K562 (cell line): ENCODE measurements around the gene SLC19A1. TPM values are rescaled to one million over a fixed set of nuclear protein-coding genes. Genes with fewer than 3 reads are reported as not detected.
A peak's percentile ranks its signal among the peaks of the same experiment; 100 is the strongest.

Experiments
- ATAC-seq: fragments of 200-7000 bp; cut with Tn5 transposase; 3 replicates; pipeline ENCODE4 v1.9.1; 2020; ENCODE audit warnings: moderate library complexity
- BruUV-seq: library from RNA; stranded (reverse); fragments of 400-500 nt; replicated peaks from 2 replicates; lab custom pipeline; 2021; lab: Mats Ljungman, UMichigan
- CTCF ChIA-PET: fragments of 300-600 bp; formaldehyde crosslinking; extraction: SDS; loops from one replicate; lab custom pipeline; 2021; ENCODE audit warnings: low intra/inter-chr PET ratio; lab: Yijun Ruan, JAX
- POLR2A ChIA-PET: fragments of 300-600, 350-650 bp; sonication (Branson Sonifier 250); formaldehyde crosslinking; extraction: SDS; loops from one replicate; lab custom pipeline; 2021; ENCODE audit warnings: antibody characterized with exemption, inconsistent platforms; lab: Yijun Ruan, JAX
- DNase-seq, 4 experiments: peaks; one replicate each; pipeline versions ENCODE4 v3.0.0 to v3.0.0-alpha.2; 2011 to 2018; ENCODE audit warnings: low spot score in 3 of 4, mixed read lengths in 3 of 4; ENCODE audit errors: extremely low read depth in 1 of 4
- FAIRE-seq: peaks from 2 replicates; lab custom pipeline; 2011; peaks lifted over from hg19 to GRCh38; lab: Jason Lieb, UNC
- H2AFZ ChIP-seq: 2 replicates; pipeline ENCODE4 v1.6.0; 2011; ENCODE audit warnings: low read depth, low read length, control low read depth, inconsistent platforms
- H3K27ac ChIP-seq: fragments of 200-600 bp; 3 replicates; pipeline ENCODE4 v1.8.0; 2011; ENCODE audit warnings: low read depth, mild to moderate bottlenecking, control low read depth, inconsistent platforms, low read length, moderate library complexity, mixed read lengths; ENCODE audit errors: extremely low read depth
- H3K27me3 ChIP-seq, 2 experiments: fragments of 300-600 bp in 1 of 2; 2 replicates in 1 of 2; 3 replicates in 1 of 2; pipeline versions ENCODE4 v1.6.0 to v1.8.0; 2011; ENCODE audit warnings: inconsistent platforms in 2 of 2, low read length in 2 of 2, mild to moderate bottlenecking in 1 of 2, mixed read lengths in 1 of 2, moderate library complexity in 1 of 2; ENCODE audit not compliant: control insufficient read depth in 2 of 2, insufficient read depth in 2 of 2
- H3K36me3 ChIP-seq: fragments of 300-600 bp; 3 replicates; pipeline ENCODE4 v1.8.0; 2011; ENCODE audit warnings: mild to moderate bottlenecking, low read length, inconsistent platforms; ENCODE audit not compliant: control insufficient read depth, insufficient read depth
- H3K4me1 ChIP-seq, 2 experiments: fragments of 200-600 bp in 1 of 2; replicated peaks in 1 of 2; 2 replicates in 1 of 2; 3 replicates in 1 of 2; pipeline versions ENCODE4 v1.5.1 to v1.8.0; 2011; ENCODE audit warnings: inconsistent platforms in 2 of 2, low read length in 2 of 2, mild to moderate bottlenecking in 1 of 2, mixed read lengths in 1 of 2, moderate library complexity in 1 of 2; ENCODE audit not compliant: control insufficient read depth in 2 of 2, insufficient read depth in 2 of 2
- H3K4me2 ChIP-seq: 2 replicates; pipeline ENCODE4 v1.6.1; 2011; ENCODE audit warnings: low read length, control low read depth, inconsistent platforms, mixed read lengths; ENCODE audit not compliant: insufficient read depth
- H3K4me3 ChIP-seq: fragments of 200-600 bp; sonication (generic), shearing (Covaris generic); 2 replicates; pipeline ENCODE4 v1.5.1; 2016; ENCODE audit warnings: control low read depth, inconsistent platforms
- H3K79me2 ChIP-seq: fragments of 200-600 bp; 3 replicates; pipeline ENCODE4 v1.8.0; 2011; ENCODE audit warnings: low read length, inconsistent platforms; ENCODE audit not compliant: control insufficient read depth, insufficient read depth
- H3K9ac ChIP-seq, 2 experiments: 2 replicates each; pipeline versions ENCODE4 v1.6.0 to v1.6.1; 2011; ENCODE audit warnings: low read depth in 2 of 2, low read length in 2 of 2, control low read depth in 1 of 2, inconsistent platforms in 1 of 2, mild to moderate bottlenecking in 1 of 2, mixed read lengths in 1 of 2; ENCODE audit not compliant: insufficient read depth in 1 of 2
- H3K9me1 ChIP-seq: one replicate; pipeline ENCODE4 v1.6.0; 2011; ENCODE audit warnings: inconsistent platforms, mild to moderate bottlenecking, low read length, moderate library complexity; ENCODE audit not compliant: control insufficient read depth, insufficient read depth
- H3K9me3 ChIP-seq: replicated peaks from 2 replicates; pipeline ENCODE4 v1.5.1; 2011; ENCODE audit warnings: low read depth, low read length, inconsistent platforms; ENCODE audit not compliant: control insufficient read depth, insufficient read depth
- H4K20me1 ChIP-seq: replicated peaks from 2 replicates; pipeline ENCODE4 v1.6.1; 2011; ENCODE audit warnings: low read length, inconsistent platforms, mixed read lengths; ENCODE audit not compliant: control insufficient read depth, insufficient read depth
- NFYB ChIP-seq: IDR thresholded peaks from 2 replicates; pipeline ENCODE4 v1.6.1; 2011; ENCODE audit warnings: mild to moderate bottlenecking, moderate library complexity; ENCODE audit not compliant: insufficient read length; ENCODE audit errors: extremely low read depth
- SRF ChIP-seq, 2 experiments: fragments of 250-450, 450-650 bp in 1 of 2; sonication (Bioruptor Pico) in 1 of 2; sonication (generic) in 1 of 2; formaldehyde crosslinking; IDR thresholded peaks; 2 replicates each; pipeline versions ENCODE4 v1.5.0 to v1.5.1; 2020 to 2022; ENCODE audit warnings: mild to moderate bottlenecking in 1 of 2, missing genetic modification reagents in 1 of 2
- WGBS: fragments of 100-300 bp; shearing (Covaris generic); methylation state at CpG from one replicate; pipeline ENCODE4 v1.1.6; 2016; ENCODE audit warnings: low coverage, mixed read lengths; ENCODE audit not compliant: insufficient coverage; ENCODE audit errors: missing lambda C conversion rate; 5-methylcytosine and 5-hydroxymethylcytosine counted together
- in situ Hi-C: fragments of 300-500 bp; cut with MboI; formaldehyde crosslinking; loops from 4 replicates; pipeline ENCODE4 v1.15.0; 2018; ENCODE audit warnings: inconsistent platforms, mixed read lengths
- intact Hi-C: fragments of 100-400 bp; cut with micrococcal nuclease; formaldehyde crosslinking; loops from 2 replicates; pipeline ENCODE4 v1.14.2; 2022
- polyA plus RNA-seq, 8 experiments: library from polyadenylated mRNA; depleted of rRNA in 4 of 8; stranded (reverse) in 5 of 8; unstranded in 3 of 8; fragments of >200 nt; fragmentation: Nextera tagmentation in 2 of 8; fragmentation: Illumina TruSeq in 1 of 8; extraction: Ambion mirVana in 2 of 8; extraction: Trizol in 1 of 8; gene quantifications; 2 replicates each; pipeline versions ENCODE4 v1.2.1 to v1.2.3, GENCODE V29; 2011 to 2014; ENCODE audit warnings: inconsistent platforms in 1 of 8, missing spikeins in 1 of 8
- total RNA-seq, 7 experiments: library from RNA; depleted of rRNA in 6 of 7; stranded (reverse); fragments of >200 nt in 6 of 7; fragmentation: Illumina TruSeq in 2 of 7; extraction: Trizol in 2 of 7; gene quantifications; 2 replicates each; pipeline versions ENCODE4 v1.2.1 to v1.2.3, GENCODE V29; 2011 to 2021; ENCODE audit warnings: low replicate concordance in 1 of 7

SLC19A1 gene
- total and polyA plus RNA-seq, 9 of the 15 experiments (the other 6 are each of a cell fraction or from before 2014, with no cell fraction given) = 0.65 to 88.7 (median 12.0) TPM

DNA sequence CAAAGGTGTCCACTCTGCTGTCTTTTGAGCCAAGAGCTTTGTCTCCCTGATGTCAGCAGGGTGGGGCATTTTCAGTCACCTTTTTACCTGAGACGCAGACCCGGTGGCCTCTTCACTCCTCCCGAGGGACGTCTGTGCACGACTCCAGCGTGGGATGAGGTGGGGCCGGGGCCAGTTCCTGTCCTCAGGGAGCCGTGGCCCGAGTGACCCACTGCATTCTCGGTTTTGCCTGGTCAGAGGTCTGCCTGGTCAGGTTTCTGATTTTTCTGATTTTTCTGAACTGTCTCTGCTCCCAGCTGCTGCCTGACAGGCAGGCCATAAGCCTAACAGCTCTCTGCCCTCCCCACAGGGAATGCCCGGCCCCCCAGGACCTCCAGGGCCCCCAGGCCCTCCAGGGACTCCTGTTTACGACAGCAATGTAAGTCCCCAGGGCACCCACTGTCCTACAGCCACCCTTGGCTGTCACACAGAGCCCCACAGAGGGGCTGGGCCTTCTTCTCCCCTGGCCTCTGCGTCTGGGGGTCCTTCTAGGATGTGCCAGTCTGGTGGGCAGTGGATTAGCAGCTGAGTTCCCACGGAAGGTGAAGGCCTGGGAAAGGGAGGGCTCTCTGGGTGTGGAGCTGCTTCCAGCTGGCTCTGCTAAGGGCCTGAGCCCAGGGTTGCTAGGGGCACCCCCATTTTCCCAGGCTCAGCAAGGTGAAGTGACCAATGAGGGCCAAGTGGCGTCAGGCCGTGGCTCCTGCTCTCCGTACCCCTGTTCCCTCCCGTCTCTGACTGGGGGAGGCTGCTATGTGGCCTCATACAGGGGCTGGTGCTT, 45.9 kb downstream of the SLC19A1 start:
- in situ Hi-C loops (no loop called here), intact Hi-C loops (no loop called here)
- no peak for FAIRE-seq
- Histone ChIP-seq H4K20me1 (peaks cover 4% of the 10 kb centered on the region; the same call in 1 of the 2 replicates), H3K4me1 (peaks cover 0 to 33% of the 10 kb centered on the region in 2 experiments; a peak in 2 of 5 replicates), H3K9ac (peak overlapping the region in 1 of 2 experiments; percentile 58; a peak in 1 of 4 replicates), H3K27me3 (no peaks in the 10 kb centered on the region), H3K9me1 (peaks cover 2% of the 10 kb centered on the region), H2AFZ (no peak overlapping the region), H3K4me2 (no peak overlapping the region), H3K27ac (no peak overlapping the region), H3K9me3 (no peaks in the 10 kb centered on the region; the same call in 1 of the 2 replicates), H3K4me3 (no peak overlapping the region), H3K79me2 (no peaks in the 10 kb centered on the region), H3K36me3 (0 out of 3 replicates have a peak, but pooled peaks cover 4% of the 10 kb centered on the region)
- TF ChIP-seq SRF (CRISPR knock-in tag; IDR thresholded peaks at IDR 0.05) (no peak), NFYB (peak; percentile 23)
- ChIA-PET POLR2A (interaction anchor here (0.6 kb wide), 2 partner anchors 9 to 317 kb away, joined by 3 read pairs; no protein-coding TSS in a partner anchor), CTCF (no interaction called here)
- DNase-seq = no peak
- no TSS peak for BruUV-seq
- ATAC-seq = no peak
- WGBS = 33% methylated on average over 17 of the region's 18 CpGs
